ENCODE measurements around the gene TH. TPM values are rescaled to one million over a fixed set of nuclear protein-coding genes. Genes with fewer than 3 reads are reported as not detected.
A peak's percentile ranks its signal among the peaks of the same experiment; 100 is the strongest.

The TH gene
- total RNA-seq, 3 donors from 2014 or later: not detected

- peak; percentile 6 to 24 for DNase-seq (ENCODE audit: low spot score in 2 of 2)
- H3K4me3 ChIP-seq: no peak overlapping the region
- no peaks in the 10 kb centered on the region for H3K27me3 ChIP-seq
- no peaks in the 10 kb centered on the region for H3K4me1 ChIP-seq
- TF ChIP-seq POLR2A (IDR thresholded peaks at IDR 0.05) (no peak), POLR2AphosphoS5 (IDR thresholded peaks at IDR 0.05) (no peak), CTCF (IDR thresholded peaks at IDR 0.05) (no peak)
- H3K27ac ChIP-seq: no peak overlapping the region
- intact Hi-C loops (cut with DNase I; ENCODE audit: low total_unique reads): no loop called here
- no peaks in the 10 kb centered on the region for H3K9me3 ChIP-seq
- no peaks in the 10 kb centered on the region for H3K36me3 ChIP-seq
Measured at GRCh38 chr11:2217211-2218030, 45.8 kb upstream of the TH start.

- no peaks in the 10 kb centered on the region for H3K9me3 ChIP-seq
- H3K27ac ChIP-seq: no peak overlapping the region
- H3K4me1 ChIP-seq: no peaks in the 10 kb centered on the region
- H3K4me3 ChIP-seq: no peak overlapping the region
- H3K27me3 ChIP-seq: no peaks in the 10 kb centered on the region
- intact Hi-C loops (cut with DNase I; ENCODE audit: low total_unique reads): no loop called here
- peak; percentile 7 to 22 for DNase-seq (ENCODE audit: low spot score in 2 of 2)
- H3K36me3 ChIP-seq: no peaks in the 10 kb centered on the region
- no peak for TF ChIP-seq POLR2A (IDR thresholded peaks at IDR 0.05)
- TF ChIP-seq CTCF (IDR thresholded peaks at IDR 0.05): no peak
- no peak for TF ChIP-seq POLR2AphosphoS5 (IDR thresholded peaks at IDR 0.05)
Measured at GRCh38 chr11:2216400-2217064, 44.9 kb upstream of the TH start.

- no peak overlapping the region for H3K27ac ChIP-seq
- intact Hi-C loops (cut with DNase I; ENCODE audit: low total_unique reads): no loop called here
- H3K27me3 ChIP-seq: no peaks in the 10 kb centered on the region
- H3K9me3 ChIP-seq: no peaks in the 10 kb centered on the region
- H3K4me1 ChIP-seq: no peaks in the 10 kb centered on the region
- no peak for TF ChIP-seq POLR2A (IDR thresholded peaks at IDR 0.05)
- no peak for TF ChIP-seq CTCF (IDR thresholded peaks at IDR 0.05)
- no peak for TF ChIP-seq POLR2AphosphoS5 (IDR thresholded peaks at IDR 0.05)
- DNase-seq (ENCODE audit: low spot score in 2 of 2): peak; percentile 2 to 49
- H3K36me3 ChIP-seq: no peaks in the 10 kb centered on the region
- no peak overlapping the region for H3K4me3 ChIP-seq
Measured at GRCh38 chr11:2215561-2216399, 44.2 kb upstream of the TH start.

GRCh38 chr11:2215230-2215560 lies 43.6 kb upstream of the TH start:
- H3K4me1 ChIP-seq: no peaks in the 10 kb centered on the region
- H3K27me3 ChIP-seq: no peaks in the 10 kb centered on the region
- H3K4me3 ChIP-seq: no peak overlapping the region
- no peaks in the 10 kb centered on the region for H3K36me3 ChIP-seq
- H3K9me3 ChIP-seq: no peaks in the 10 kb centered on the region
- intact Hi-C loops (cut with DNase I; ENCODE audit: low total_unique reads): no loop called here
- peak in 1 of 2 donors; percentile 5 for DNase-seq (ENCODE audit: low spot score in 2 of 2)
- TF ChIP-seq POLR2A (IDR thresholded peaks at IDR 0.05): no peak
- TF ChIP-seq POLR2AphosphoS5 (IDR thresholded peaks at IDR 0.05): no peak
- no peak for TF ChIP-seq CTCF (IDR thresholded peaks at IDR 0.05)
- H3K27ac ChIP-seq: no peak overlapping the region

All from breast epithelium (tissue), 4 donors.